Loucy (cell line): ENCODE data around the gene PRLR.

Source experiments
- CTCF ChIP-seq: fragments of 200-600 bp; sonication (generic); conservative IDR thresholded peaks from 2 replicates; pipeline ENCODE4 v1.5.1; 2014; ENCODE audit warnings: mild to moderate bottlenecking, antibody characterized with exemption, low read length
- EZH2phosphoT487 ChIP-seq: fragments of 200-600 bp; IDR thresholded peaks from 2 replicates; pipeline ENCODE4 v1.6.1; 2018; ENCODE audit warnings: antibody characterized with exemption, mild to moderate bottlenecking, moderate library complexity, borderline replicate concordance

- TF ChIP-seq CTCF: no peak
- TF ChIP-seq EZH2phosphoT487: no peak
Measured at GRCh38 chr5:35024911-35025510, 205.3 kb downstream of the PRLR start.
